ENCODE data around the gene MRPS11. TPM values are rescaled to one million over a fixed set of nuclear protein-coding genes. Genes with fewer than 3 reads are reported as not detected.

Gene MRPS11
- total RNA-seq, 1 experiment from 2014 or later, result 47.4 TPM

GRCh38 chr15:88447206-88447605 lies 20.3 kb upstream of the MRPS11 start:
- Histone ChIP-seq H3K4me2 (ENCODE audit: low read length) (no peak overlapping the region), H3K9ac (ENCODE audit: low read length) (no peak overlapping the region), H4K20me1 (ENCODE audit: insufficient read depth) (no peaks in the 10 kb centered on the region), H3K9me2 (ENCODE audit: insufficient read depth) (no peaks in the 10 kb centered on the region), H3K4me3 (replicated peaks in 1 of 2; ENCODE audit: low read depth in 1 of 2, low read length in 2 of 2) (no peak overlapping the region), H3K79me2 (ENCODE audit: insufficient read depth, low read length) (no peaks in the 10 kb centered on the region), H3K9me3 (ENCODE audit: control insufficient read depth in 1 of 2, insufficient read depth in 1 of 2, low read depth in 1 of 2, low read length in 2 of 2) (peaks cover 0 to 11% of the 10 kb centered on the region in 2 experiments; a peak in 2 of 4 replicates), H3K36me3 (ENCODE audit: control insufficient read depth in 1 of 2, insufficient read depth in 2 of 2, low read length in 2 of 2) (no peaks in the 10 kb centered on the region), H3K4me1 (ENCODE audit: control insufficient read depth in 1 of 2, insufficient read depth in 2 of 2, low read length in 2 of 2) (peaks cover 0 to 2% of the 10 kb centered on the region in 2 experiments; a peak in 1 of 4 replicates), H3K27ac (ENCODE audit: low read depth, low read length) (no peak overlapping the region), H2AFZ (ENCODE audit: low read depth, low read length, poor library complexity, severe bottlenecking) (no peak overlapping the region), H3K27me3 (ENCODE audit: insufficient read depth, low read length) (peaks cover 10% of the 10 kb centered on the region; the same call in 1 of the 2 replicates)
- CTCF ChIA-PET, result interaction anchor here (1.5 kb wide), 1 partner anchor 116 kb away, joined by 5 read pairs; no protein-coding TSS in a partner anchor
- BruUV-seq (replicated peaks), result no TSS peak
- intact Hi-C loops (cut with micrococcal nuclease), result no loop called here
- POLR2A ChIA-PET, result no interaction called here
- RAD21 ChIA-PET (ENCODE audit: low non-redundant PET in 1 of 2, low total read pairs in 2 of 2, uncharacterized antibody in 2 of 2, unreplicated experiment in 2 of 2), result no interaction called here
- no peak for DNase-seq (ENCODE audit: low read depth, low spot score)
- no peak for ATAC-seq
- no peak for TF ChIP-seq ATF3 (IDR thresholded peaks at IDR 0.05)

- RAD21 ChIA-PET (ENCODE audit: low non-redundant PET in 1 of 2, low total read pairs in 2 of 2, uncharacterized antibody in 2 of 2, unreplicated experiment in 2 of 2), result no interaction called here
These were observed 19.8 kb upstream of the MRPS11 start for GRCh38 chr15:88447741-88448140.

More at GRCh38 chr15:88447741-88448140, 19.8 kb upstream of the MRPS11 start:
- BruUV-seq (replicated peaks), result no TSS peak
- Histone ChIP-seq H3K79me2 (ENCODE audit: insufficient read depth, low read length) (no peaks in the 10 kb centered on the region), H3K4me2 (ENCODE audit: low read length) (no peak overlapping the region), H4K20me1 (ENCODE audit: insufficient read depth) (no peaks in the 10 kb centered on the region), H3K27me3 (ENCODE audit: insufficient read depth, low read length) (peaks cover 10% of the 10 kb centered on the region; the same call in 1 of the 2 replicates), H3K36me3 (ENCODE audit: control insufficient read depth in 1 of 2, insufficient read depth in 2 of 2, low read length in 2 of 2) (no peaks in the 10 kb centered on the region), H2AFZ (ENCODE audit: low read depth, low read length, poor library complexity, severe bottlenecking) (no peak overlapping the region), H3K4me1 (ENCODE audit: control insufficient read depth in 1 of 2, insufficient read depth in 2 of 2, low read length in 2 of 2) (peaks cover 0 to 2% of the 10 kb centered on the region in 2 experiments; a peak in 1 of 4 replicates), H3K4me3 (replicated peaks in 1 of 2; ENCODE audit: low read depth in 1 of 2, low read length in 2 of 2) (no peak overlapping the region), H3K27ac (ENCODE audit: low read depth, low read length) (no peak overlapping the region), H3K9ac (ENCODE audit: low read length) (no peak overlapping the region), H3K9me2 (ENCODE audit: insufficient read depth) (no peaks in the 10 kb centered on the region), H3K9me3 (ENCODE audit: control insufficient read depth in 1 of 2, insufficient read depth in 1 of 2, low read depth in 1 of 2, low read length in 2 of 2) (peaks cover 0 to 11% of the 10 kb centered on the region in 2 experiments; a peak in 2 of 4 replicates)
- POLR2A ChIA-PET, result no interaction called here
- DNase-seq (ENCODE audit: low read depth, low spot score), result no peak
- TF ChIP-seq JUND (IDR thresholded peaks at IDR 0.05) (no peak), POLR2AphosphoS5 (IDR thresholded peaks at IDR 0.05; ENCODE audit: low read depth, low read length) (no peak), ZFX (IDR thresholded peaks at IDR 0.05) (no peak), CTCF (IDR thresholded peaks at IDR 0.05 in 2 of 3, conservative IDR thresholded peaks at IDR 0.05 in 1 of 3; ENCODE audit: borderline replicate concordance in 1 of 3, insufficient read depth in 1 of 3, low read depth in 2 of 3, low read length in 2 of 3) (no peak), ZBTB33 (IDR thresholded peaks at IDR 0.05; ENCODE audit: extremely low read depth, insufficient replicate concordance, low read length) (no peak), EGR1 (IDR thresholded peaks at IDR 0.05; ENCODE audit: low read depth) (no peak), ZNF274 (IDR thresholded peaks at IDR 0.05; ENCODE audit: low read depth, low read length) (no peak), POLR2A (IDR thresholded peaks at IDR 0.05; ENCODE audit: borderline replicate concordance, extremely low read depth, insufficient read depth, insufficient read length) (no peak), EZH2phosphoT487 (IDR thresholded peaks at IDR 0.05; ENCODE audit: borderline replicate concordance) (no peak), YY1 (IDR thresholded peaks at IDR 0.05; ENCODE audit: extremely low read depth, insufficient replicate concordance, low read depth, low read length) (no peak), CBX3 (IDR thresholded peaks at IDR 0.05; ENCODE audit: low read depth) (no peak), TCF7L2 (IDR thresholded peaks at IDR 0.05; ENCODE audit: borderline replicate concordance, extremely low read depth, insufficient read depth, insufficient read length) (no peak), MAX (IDR thresholded peaks at IDR 0.05) (no peak)
- intact Hi-C loops (cut with micrococcal nuclease), result no loop called here
- ATAC-seq, result no peak
- CTCF ChIA-PET, result interaction anchor here (1.0 to 1.5 kb wide), 2 partner anchors 116 to 203 kb away, joined by 3 to 5 read pairs; no protein-coding TSS in a partner anchor

All from HCT116 (cell line).